ENCODE measurements around the gene NSUN6. TPM values are rescaled to one million over a fixed set of nuclear protein-coding genes. Genes with fewer than 3 reads are reported as not detected.

The NSUN6 gene
- total and polyA plus RNA-seq, 11 donors = 3.1 to 10.0 (median 7.5) TPM

GRCh38 chr10:18680754-18681153 is 29.4 kb upstream of the NSUN6 start:
- Histone ChIP-seq H3K36me3 (peaks cover 0 to 23% (median 11%) of the 10 kb centered on the region in 9 donors), H3K4me3 (no peak overlapping the region), H3K27ac (no peak overlapping the region), H3K4me1 (peaks cover 0 to 8% (median 0%) of the 10 kb centered on the region in 12 donors), H3K9me3 (no peaks in the 10 kb centered on the region), H3K27me3 (no peaks in the 10 kb centered on the region)
- 94 to 99% (median 95%) methylated on average over 3 of the region's 3 CpGs for WGBS, 4 donors
- intact Hi-C loops (cut with DNase I) = no loop called here
- TF ChIP-seq, protein P1, sequence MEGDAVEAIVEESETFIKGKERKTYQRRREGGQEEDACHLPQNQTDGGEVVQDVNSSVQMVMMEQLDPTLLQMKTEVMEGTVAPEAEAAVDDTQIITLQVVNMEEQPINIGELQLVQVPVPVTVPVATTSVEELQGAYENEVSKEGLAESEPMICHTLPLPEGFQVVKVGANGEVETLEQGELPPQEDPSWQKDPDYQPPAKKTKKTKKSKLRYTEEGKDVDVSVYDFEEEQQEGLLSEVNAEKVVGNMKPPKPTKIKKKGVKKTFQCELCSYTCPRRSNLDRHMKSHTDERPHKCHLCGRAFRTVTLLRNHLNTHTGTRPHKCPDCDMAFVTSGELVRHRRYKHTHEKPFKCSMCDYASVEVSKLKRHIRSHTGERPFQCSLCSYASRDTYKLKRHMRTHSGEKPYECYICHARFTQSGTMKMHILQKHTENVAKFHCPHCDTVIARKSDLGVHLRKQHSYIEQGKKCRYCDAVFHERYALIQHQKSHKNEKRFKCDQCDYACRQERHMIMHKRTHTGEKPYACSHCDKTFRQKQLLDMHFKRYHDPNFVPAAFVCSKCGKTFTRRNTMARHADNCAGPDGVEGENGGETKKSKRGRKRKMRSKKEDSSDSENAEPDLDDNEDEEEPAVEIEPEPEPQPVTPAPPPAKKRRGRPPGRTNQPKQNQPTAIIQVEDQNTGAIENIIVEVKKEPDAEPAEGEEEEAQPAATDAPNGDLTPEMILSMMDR (IDR thresholded peaks at IDR 0.05) = no peak
- no peak for TF ChIP-seq POLR2A (IDR thresholded peaks at IDR 0.05)
- DNase-seq (no peak), ATAC-seq (no peak)

- no peak overlapping the region for H3K4me3 ChIP-seq
- peaks cover 0 to 78% (median 67%) of the 10 kb centered on the region in 9 donors for H3K36me3 ChIP-seq
- no peak overlapping the region for H3K27ac ChIP-seq
- H3K4me1 ChIP-seq = no peaks in the 10 kb centered on the region
- no peaks in the 10 kb centered on the region for H3K9me3 ChIP-seq
- 87 to 91% (median 89%) methylated on average over 4 of the region's 4 CpGs for WGBS, 4 donors
- ATAC-seq (no peak), DNase-seq (no peak)
- no peak for TF ChIP-seq POLR2A (IDR thresholded peaks at IDR 0.05)
- TF ChIP-seq, protein P1 (IDR thresholded peaks at IDR 0.05) = no peak
- no peaks in the 10 kb centered on the region for H3K27me3 ChIP-seq
- intact Hi-C loops (cut with DNase I) = no loop called here
Measured at GRCh38 chr10:18675086-18675801, 23.9 kb upstream of the NSUN6 start.

DNA sequence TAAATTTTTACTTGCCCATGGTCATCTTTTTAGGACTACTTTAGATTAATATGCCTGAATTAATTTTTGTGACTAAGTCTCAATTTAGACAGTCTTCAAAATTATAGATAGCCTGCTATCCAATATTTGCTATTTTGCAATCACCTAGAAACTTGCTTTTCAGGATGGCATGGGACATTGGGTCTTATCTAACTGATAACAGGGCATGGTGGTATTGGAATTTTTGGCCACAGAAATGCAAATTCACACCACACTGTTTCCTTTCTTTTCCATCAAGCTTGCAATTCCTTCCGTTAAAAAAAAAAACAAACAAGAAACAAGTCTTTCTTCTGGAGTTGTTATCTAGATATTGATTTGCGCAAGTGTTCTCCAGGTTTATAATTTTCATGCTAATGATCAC is 16.6 kb upstream of the NSUN6 start:
- Histone ChIP-seq H3K36me3 (peaks cover 2 to 62% (median 56%) of the 10 kb centered on the region in 9 donors), H3K27ac (no peak overlapping the region), H3K27me3 (no peaks in the 10 kb centered on the region), H3K4me3 (no peak overlapping the region), H3K4me1 (peaks cover 0 to 20% (median 15%) of the 10 kb centered on the region in 12 donors), H3K9me3 (no peaks in the 10 kb centered on the region)
- intact Hi-C loops (cut with DNase I) = no loop called here
- ATAC-seq (no peak), DNase-seq (no peak)
- WGBS, 4 donors = 78 to 85% (median 83%) methylated on average over 2 of the region's 2 CpGs
- TF ChIP-seq, protein P1 (IDR thresholded peaks at IDR 0.05) = no peak
- TF ChIP-seq POLR2A (IDR thresholded peaks at IDR 0.05) = no peak

GRCh38 chr10:18666810-18667209 is 15.4 kb upstream of the NSUN6 start:
- Histone ChIP-seq H3K27ac (no peak overlapping the region), H3K9me3 (no peaks in the 10 kb centered on the region), H3K36me3 (peaks cover 2 to 49% (median 43%) of the 10 kb centered on the region in 9 donors), H3K4me3 (no peak overlapping the region), H3K4me1 (peaks cover 0 to 26% (median 19%) of the 10 kb centered on the region in 12 donors), H3K27me3 (no peaks in the 10 kb centered on the region)
- no peak for ATAC-seq
- DNase-seq = no peak
- TF ChIP-seq POLR2A (IDR thresholded peaks at IDR 0.05) = no peak
- TF ChIP-seq, protein P1 (IDR thresholded peaks at IDR 0.05) = no peak
- 84 to 92% (median 87%) methylated on average over 2 of the region's 2 CpGs for WGBS, 4 donors
- intact Hi-C loops (cut with DNase I) = no loop called here

All from heart left ventricle (tissue), 16 donors.